KMS-11 (cell line): ENCODE results near the gene KCTD11.

Experiments used
- H2AFZ ChIP-seq: fragments of 200-600 bp; sonication (generic); 2 replicates; pipeline ENCODE4 v1.6.1; 2016; ENCODE audit warnings: antibody characterized with exemption, mixed run types, low read depth
- H3K27ac ChIP-seq: fragments of 200-600 bp; sonication (generic); 2 replicates; pipeline ENCODE4 v1.6.1; 2016; ENCODE audit warnings: mild to moderate bottlenecking, mixed run types
- H3K27me3 ChIP-seq: fragments of 200-600 bp; sonication (generic); 2 replicates; pipeline ENCODE4 v1.6.1; 2017; ENCODE audit warnings: mild to moderate bottlenecking, low read depth, mixed run types, moderate library complexity; ENCODE audit not compliant: insufficient read depth
- H3K36me3 ChIP-seq: fragments of 200-600 bp; sonication (generic); 2 replicates; pipeline ENCODE4 v1.6.1; 2017; ENCODE audit warnings: mild to moderate bottlenecking, mixed run types; ENCODE audit not compliant: insufficient read depth
- H3K4me1 ChIP-seq: fragments of 200-600 bp; sonication (generic); 2 replicates; pipeline ENCODE4 v1.6.1; 2016; ENCODE audit warnings: mild to moderate bottlenecking, low read depth, mixed run types; ENCODE audit not compliant: poor library complexity, severe bottlenecking
- H3K4me2 ChIP-seq: fragments of 200-600 bp; sonication (generic); 2 replicates; pipeline ENCODE4 v1.7.0; 2016; ENCODE audit warnings: mild to moderate bottlenecking, mixed run types
- H3K4me3 ChIP-seq: fragments of 200-600 bp; sonication (generic); IDR thresholded peaks from 2 replicates; pipeline ENCODE4 v1.6.1; 2017; ENCODE audit warnings: low read depth, low read length, mixed read lengths; ENCODE audit not compliant: insufficient read depth
- H3K79me2 ChIP-seq: fragments of 200-600 bp; sonication (generic); 2 replicates; pipeline ENCODE4 v1.6.1; 2016; ENCODE audit warnings: low read depth, mixed run types; ENCODE audit not compliant: insufficient read depth
- H3K9ac ChIP-seq: fragments of 200-600 bp; sonication (generic); 2 replicates; pipeline ENCODE4 v1.6.1; 2016; ENCODE audit warnings: mild to moderate bottlenecking, mixed run types
- H4K20me1 ChIP-seq: fragments of 200-600 bp; sonication (generic); 2 replicates; pipeline ENCODE4 v1.6.1; 2016; ENCODE audit warnings: mild to moderate bottlenecking, mixed run types; ENCODE audit not compliant: insufficient read depth
- CTCF ChIP-seq: fragments of 200-600 bp; sonication (generic); conservative IDR thresholded peaks from 2 replicates; pipeline ENCODE4 v1.6.1; 2017; ENCODE audit warnings: low read depth, mild to moderate bottlenecking, antibody characterized with exemption, low read length, moderate library complexity, mixed read lengths

Gene KCTD11

GRCh38 chr17:7348478-7349242 is 3.3 kb upstream of the KCTD11 start:
- Histone ChIP-seq H2AFZ (no peak overlapping the region), H3K4me3 (no peak overlapping the region), H4K20me1 (no peaks in the 10 kb centered on the region), H3K79me2 (no peaks in the 10 kb centered on the region), H3K27ac (no peak overlapping the region), H3K4me2 (no peak overlapping the region), H3K36me3 (no peaks in the 10 kb centered on the region), H3K4me1 (no peaks in the 10 kb centered on the region), H3K9ac (no peak overlapping the region), H3K27me3 (no peaks in the 10 kb centered on the region)
- no peak for TF ChIP-seq CTCF

- TF ChIP-seq CTCF: no peak
- no peak overlapping the region for H2AFZ ChIP-seq
- H3K27me3 ChIP-seq: no peaks in the 10 kb centered on the region
- no peak overlapping the region for H3K27ac ChIP-seq
- no peaks in the 10 kb centered on the region for H4K20me1 ChIP-seq
- H3K79me2 ChIP-seq: no peaks in the 10 kb centered on the region
- no peak overlapping the region for H3K4me3 ChIP-seq
- no peak overlapping the region for H3K9ac ChIP-seq
- H3K4me1 ChIP-seq: no peaks in the 10 kb centered on the region
- no peak overlapping the region; the same call in 1 of the 2 replicates for H3K4me2 ChIP-seq
- no peaks in the 10 kb centered on the region for H3K36me3 ChIP-seq
Observed at GRCh38 chr17:7352503-7352889, 534 bp downstream of the KCTD11 start.

- Histone ChIP-seq H2AFZ (no peak overlapping the region), H3K4me2 (no peak overlapping the region), H3K27me3 (no peaks in the 10 kb centered on the region), H4K20me1 (no peaks in the 10 kb centered on the region), H3K9ac (no peak overlapping the region), H3K4me1 (no peaks in the 10 kb centered on the region), H3K36me3 (no peaks in the 10 kb centered on the region), H3K27ac (no peak overlapping the region), H3K4me3 (no peak overlapping the region), H3K79me2 (no peaks in the 10 kb centered on the region)
- no peak for TF ChIP-seq CTCF
Observed at GRCh38 chr17:7352910-7353635, 1.1 kb downstream of the KCTD11 start.

- no peaks in the 10 kb centered on the region for H4K20me1 ChIP-seq
- H3K4me3 ChIP-seq: no peak overlapping the region
- no peak overlapping the region for H2AFZ ChIP-seq
- H3K36me3 ChIP-seq: no peaks in the 10 kb centered on the region
- no peaks in the 10 kb centered on the region for H3K4me1 ChIP-seq
- H3K4me2 ChIP-seq: no peak overlapping the region
- no peaks in the 10 kb centered on the region for H3K27me3 ChIP-seq
- no peak for TF ChIP-seq CTCF
- no peak overlapping the region for H3K27ac ChIP-seq
- H3K9ac ChIP-seq: no peak overlapping the region
- no peaks in the 10 kb centered on the region for H3K79me2 ChIP-seq
Observed at GRCh38 chr17:7354262-7354843, 2.4 kb downstream of the KCTD11 start.
